HG02970 (cell line): ENCODE results near the gene CHRNA7.

Source experiments
- ATAC-seq: cut with Tn5 transposase; IDR thresholded peaks from one replicate; pipeline ENCODE4 v1.9.1; 2021; ENCODE audit warnings: mild to moderate bottlenecking, moderate library complexity, moderate number of reproducible peaks; ENCODE audit not compliant: unreplicated experiment, low FRiP score

CHRNA7 gene

DNA sequence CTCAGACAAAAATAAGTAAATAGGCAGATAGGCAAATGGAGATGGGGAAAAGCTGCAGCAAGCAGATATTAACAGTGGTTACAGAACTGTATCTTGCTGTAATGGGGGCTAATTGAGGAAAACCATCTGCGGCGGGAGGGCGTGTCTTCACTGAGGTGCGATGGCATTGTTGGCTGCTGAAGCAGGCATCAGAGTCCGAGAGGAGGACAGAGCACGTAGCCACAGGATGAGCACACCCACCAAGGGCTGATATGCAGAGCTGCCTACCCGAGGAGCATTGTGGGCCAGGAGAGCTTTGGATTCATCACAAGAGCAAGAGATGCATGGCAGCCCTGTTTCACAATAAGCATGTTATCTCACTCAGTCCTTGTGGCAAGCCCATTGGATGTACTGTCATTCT is 30.4 kb downstream of the CHRNA7 start:
- no peak for ATAC-seq

DNA sequence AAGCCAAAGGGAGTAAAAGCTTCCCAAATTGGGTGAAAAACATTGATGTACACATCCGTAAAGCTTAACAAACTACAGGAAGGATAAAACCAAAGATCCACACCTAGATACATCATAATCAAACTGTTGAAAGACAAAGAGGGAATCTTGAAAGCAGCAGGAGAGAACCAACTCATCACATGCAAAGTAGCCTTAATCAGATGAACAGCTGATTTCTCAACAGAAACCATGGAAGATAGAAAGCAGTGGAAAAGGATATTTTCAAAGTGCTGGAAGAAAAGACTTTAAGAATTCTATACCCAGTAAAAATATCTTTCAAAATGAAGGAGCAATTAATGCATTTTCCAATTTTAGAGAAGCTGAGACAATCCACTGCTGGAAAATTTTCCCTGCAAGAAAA is 36.8 kb downstream of the CHRNA7 start:
- no peak for ATAC-seq

DNA sequence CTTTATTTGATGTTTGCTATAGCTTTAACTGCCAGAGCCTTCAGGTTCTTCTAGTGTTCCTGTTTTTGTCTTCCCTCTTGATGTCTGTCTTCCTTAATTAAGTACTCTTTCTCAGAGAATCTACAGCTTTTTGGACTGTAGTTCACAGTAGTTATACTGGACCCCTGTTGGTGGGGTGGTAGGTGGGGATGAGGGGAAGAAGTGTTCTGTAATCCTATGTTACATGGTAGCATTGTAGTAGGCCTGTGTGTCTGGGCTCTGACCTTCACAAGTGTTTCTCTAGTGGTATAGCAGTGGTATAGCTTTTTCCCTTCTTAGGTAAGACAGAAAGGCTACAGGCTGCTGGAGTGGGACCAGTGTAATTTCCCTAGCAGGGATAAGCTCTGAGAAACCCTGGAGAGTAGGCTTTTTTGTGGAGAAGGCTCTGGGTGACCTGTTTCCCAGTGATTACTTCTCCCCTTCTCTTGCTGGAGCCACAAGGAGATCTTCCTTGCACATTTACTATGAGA is 59.6 kb downstream of the CHRNA7 start:
- ATAC-seq = no peak

DNA sequence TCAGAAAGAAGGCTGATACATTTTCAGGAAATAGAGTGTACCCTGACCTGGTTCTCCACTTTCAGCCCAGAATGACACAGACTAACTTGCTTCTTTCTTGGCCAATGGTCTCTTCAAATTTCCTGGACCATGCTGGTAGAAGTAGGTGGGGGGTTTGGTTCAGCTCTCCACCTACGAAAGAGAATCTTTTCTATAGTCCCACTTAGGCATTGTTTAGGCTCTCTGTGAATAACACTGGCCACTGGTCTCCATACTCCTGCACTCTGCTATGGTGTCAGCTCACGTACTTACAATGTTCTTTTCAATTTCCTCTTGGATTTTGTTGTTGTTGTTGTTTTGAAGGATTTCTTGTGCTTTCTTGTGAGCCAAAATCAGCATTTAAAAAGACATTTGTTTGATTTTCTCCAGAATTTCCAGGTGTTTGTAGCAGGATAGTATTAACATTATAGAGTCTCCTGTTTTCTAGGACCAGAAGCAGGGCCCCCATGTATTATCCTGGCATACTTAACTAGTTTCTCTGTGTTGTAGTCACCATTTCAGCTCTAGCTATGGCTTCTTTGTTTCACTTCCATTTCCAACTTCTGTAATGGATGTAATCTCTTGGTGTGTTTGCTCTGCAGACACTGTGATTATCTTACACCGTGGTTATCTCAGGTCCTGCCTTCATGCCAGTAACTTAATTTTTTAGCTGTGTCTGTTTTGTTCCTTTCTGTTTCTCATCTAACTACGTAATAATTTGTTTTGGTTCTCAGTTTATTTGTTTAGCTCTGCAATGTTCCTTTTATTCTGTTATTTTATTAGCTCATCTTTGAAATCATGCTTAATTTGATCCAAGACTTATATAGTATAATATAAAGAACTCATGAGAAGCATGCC is 61.4 kb downstream of the CHRNA7 start:
- no peak for ATAC-seq

DNA sequence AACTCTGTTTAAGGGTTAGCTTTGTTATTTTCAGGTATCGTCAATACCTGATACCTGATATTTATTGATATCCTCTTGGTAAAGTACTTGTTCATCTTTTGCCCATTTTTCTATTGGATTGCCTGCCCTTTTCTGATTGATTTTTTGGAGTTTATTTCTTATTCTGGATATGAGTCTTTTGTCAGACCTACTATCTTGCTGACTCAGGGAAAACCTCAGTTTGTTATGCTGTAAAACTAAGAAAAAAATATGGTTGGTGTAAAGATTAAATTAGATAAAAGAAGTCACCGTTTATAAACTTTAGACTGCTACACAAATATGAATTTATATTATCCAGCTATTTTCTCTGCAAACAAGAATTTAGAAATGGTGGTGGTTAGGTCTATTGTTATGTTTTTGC is 65.9 kb downstream of the CHRNA7 start:
- no peak for ATAC-seq

DNA sequence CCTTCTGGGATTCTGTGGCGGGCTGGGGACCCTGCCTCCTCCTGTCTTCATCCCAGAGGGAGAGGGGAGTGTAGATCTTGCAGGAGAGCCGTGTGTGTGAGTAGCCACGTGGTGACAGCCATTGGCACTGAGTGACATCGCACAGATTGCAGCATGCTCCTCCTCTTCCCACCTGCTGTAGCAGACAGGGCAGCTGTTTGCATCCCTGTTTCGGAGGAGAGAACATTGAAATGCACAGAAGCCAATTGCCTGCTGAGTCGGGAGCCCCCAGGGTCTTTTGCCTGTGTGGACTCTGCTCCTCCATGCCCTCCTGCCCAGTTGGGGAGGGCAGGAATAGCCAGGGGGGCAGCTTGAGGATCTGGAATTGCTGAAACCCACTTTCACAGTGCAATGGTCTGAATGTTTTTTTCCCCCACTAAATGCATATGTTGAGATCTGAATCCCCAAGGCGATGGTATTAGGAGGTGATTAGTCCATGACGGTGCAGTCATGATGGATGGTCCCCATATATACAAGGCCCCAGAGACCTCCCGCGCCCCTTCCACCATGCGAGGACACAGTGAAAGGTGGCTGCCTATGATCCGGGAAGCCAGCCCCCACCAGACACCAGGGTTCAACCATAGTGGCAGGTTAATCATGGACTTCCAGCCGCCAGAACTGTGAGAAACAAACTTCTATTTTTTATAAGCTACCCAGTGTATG is 66.8 kb downstream of the CHRNA7 start:
- ATAC-seq = no peak

DNA sequence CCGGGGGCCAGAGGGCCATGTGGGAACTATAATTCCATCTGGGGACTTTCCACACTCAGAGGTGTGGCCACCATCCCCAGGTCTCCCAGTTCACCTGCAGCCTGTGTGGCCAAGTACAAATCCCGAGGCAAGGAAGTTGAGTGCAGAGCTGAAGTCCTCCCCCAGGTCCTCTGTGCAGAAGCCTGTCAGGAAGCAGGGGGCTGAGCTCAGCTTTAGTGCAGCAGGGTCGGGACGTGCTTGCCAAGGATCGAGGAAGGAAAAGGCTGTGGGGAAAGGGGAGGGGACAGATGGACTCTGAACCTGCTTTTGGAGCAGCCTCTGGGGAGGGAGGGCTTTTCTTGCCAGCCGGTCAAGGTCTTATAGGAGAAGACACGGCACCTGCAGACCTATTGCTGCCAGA is 67.7 kb downstream of the CHRNA7 start:
- no peak for ATAC-seq

DNA sequence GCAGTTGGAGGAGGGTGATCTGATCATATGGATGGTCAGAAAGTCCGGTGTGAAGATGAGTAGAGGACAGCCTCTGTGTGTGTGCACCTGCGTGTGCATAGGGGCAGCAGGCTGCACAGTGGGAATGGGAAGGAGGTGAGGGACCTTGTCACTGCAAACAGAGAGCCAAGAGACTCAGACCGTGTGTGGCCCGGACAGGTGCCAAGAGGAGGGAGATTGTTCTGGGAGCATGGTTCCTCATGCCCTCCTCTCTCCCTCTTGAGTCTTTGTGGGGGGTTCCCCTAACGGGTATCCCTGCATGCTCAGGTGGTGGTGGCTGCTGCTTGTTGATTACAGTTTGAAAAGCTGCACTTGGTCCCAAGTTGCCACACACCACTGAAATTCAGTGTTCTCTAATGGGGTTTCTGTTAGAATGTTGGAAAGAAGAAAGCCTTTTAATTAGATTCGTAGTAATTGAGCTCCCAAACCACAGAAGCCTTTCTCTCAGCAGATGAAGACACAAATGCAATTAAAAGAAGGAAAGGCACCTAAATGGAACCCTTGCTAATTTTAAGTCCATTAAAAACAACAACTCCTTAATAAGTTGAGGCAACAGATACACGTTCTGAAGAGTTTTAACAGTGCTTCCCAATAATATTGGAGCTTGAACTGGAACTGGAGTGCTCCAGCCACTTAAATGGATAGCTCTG is 68.9 kb downstream of the CHRNA7 start:
- ATAC-seq = no peak

DNA sequence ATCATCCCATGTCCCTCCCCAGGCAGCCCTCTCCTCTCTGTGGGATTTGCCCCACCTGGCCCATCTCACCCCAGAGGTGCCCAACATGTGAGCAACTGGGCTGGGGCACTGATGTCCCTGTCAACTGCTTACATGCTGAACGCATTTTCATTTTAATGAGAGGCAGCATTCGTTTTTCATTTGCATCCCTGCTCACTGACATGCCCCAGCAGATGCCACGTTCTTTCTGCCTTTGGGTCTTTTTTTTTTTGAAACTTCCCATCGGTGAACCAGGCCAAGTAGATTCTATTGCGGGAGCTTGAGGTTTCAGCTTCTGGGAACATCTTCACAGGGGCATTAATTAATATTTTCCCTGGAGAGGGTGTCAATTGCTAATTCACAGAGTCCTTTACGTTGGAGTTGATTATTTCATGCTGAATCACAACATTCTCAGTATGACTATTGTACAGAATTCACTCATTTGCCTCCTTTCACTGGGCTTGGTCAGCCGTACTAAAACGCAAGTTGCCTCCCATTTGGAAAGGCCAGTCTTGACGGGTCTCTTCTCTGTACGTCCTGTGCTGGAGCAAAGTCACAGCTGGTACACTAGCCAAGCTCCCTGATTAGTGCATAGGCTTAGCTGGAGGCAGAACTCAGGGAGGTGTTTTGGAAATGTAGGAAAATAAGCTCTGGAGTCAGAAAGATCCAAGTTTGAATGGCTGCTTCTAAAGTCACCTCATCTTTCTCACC is 69.8 kb downstream of the CHRNA7 start:
- no peak for ATAC-seq

DNA sequence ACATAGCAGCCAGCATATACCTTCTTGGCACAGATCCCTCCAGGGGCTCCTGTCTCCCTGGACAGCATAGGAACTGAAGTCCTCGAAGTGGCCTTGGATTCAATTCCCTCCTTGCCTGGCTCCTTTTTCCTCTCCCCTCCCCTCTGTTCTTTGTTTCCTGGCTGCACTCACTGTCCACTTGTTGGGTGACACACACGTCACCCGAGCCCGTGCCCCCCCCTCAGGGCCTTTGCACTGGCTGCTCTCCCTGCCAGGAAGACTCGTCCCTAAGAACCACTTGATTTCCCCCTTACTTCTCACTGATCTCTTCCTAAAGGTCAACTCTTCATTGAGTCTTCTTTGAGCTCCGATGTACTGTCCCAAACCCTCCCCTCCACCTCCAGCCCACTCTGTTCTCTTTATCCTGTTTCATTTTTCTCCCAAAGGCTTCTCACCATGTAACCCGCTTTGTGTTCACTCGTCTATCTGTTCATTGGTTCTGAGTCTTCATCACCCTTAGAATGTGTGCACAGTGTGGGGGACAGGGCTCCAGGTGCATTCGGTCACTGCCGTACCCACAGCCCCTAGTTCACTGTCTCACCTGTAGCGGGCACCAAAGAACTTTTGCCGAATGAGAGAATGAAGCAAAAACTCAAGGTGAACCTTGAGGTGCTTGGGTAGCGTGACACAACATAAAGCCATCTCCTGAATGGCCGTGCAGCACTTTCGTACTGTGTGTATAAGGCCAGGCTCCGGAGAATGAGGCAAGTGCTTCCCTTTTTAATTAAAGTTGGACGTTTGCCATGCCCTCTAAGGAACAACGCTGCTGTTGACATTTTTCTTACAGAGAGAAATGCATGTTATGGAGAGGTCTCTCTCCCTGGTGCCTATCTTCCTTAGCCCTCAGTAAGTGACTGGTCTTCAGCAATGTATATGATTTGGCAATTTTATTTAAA is 74.0 kb downstream of the CHRNA7 start:
- ATAC-seq = no peak

DNA sequence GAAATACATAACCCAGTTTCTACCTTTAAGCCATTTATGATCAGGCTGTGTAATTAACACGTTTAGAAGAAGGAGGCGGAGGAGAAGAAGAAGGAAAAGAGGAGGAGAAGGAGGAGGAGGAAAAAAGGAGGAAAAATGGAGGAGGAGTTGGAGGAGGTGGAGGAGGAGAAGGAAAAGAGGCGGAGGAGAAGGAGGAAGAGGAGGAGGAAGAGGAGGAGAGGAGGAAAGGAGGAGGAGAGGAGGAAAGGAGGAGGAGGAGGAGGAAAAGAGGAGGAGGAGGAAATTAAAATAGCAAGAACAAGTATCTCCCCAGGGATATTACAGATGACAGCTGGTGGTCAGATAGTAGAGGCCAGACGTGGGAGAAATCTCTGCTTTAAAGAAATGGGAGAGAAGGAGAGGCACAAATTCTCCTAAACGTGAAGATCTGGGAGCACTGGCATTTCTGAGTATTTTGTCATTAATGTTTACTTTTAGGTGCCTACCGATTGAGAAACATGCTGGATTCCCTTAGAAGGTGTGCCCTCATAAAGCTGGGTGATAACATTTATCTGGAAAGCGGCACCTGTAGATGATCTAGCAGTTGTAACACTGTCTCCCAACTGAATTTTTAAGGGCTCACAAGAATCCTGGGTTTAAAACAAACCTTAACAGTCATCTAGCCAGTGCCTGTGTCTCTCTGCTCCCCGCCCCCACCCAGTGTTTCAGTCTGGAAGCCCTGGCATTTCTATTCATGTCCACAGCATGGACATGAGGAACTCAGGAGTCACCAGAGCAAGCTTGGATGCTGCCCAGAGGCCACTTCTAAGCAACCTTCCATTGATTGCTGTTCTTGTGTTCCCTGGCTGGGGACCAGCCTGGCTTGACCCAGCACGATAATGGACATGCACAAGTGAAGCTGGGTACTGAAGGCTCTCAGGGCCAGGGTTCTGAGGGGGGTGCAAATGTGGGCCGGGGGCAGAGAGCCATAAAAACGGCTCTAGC is 75.2 kb downstream of the CHRNA7 start:
- no peak for ATAC-seq

DNA sequence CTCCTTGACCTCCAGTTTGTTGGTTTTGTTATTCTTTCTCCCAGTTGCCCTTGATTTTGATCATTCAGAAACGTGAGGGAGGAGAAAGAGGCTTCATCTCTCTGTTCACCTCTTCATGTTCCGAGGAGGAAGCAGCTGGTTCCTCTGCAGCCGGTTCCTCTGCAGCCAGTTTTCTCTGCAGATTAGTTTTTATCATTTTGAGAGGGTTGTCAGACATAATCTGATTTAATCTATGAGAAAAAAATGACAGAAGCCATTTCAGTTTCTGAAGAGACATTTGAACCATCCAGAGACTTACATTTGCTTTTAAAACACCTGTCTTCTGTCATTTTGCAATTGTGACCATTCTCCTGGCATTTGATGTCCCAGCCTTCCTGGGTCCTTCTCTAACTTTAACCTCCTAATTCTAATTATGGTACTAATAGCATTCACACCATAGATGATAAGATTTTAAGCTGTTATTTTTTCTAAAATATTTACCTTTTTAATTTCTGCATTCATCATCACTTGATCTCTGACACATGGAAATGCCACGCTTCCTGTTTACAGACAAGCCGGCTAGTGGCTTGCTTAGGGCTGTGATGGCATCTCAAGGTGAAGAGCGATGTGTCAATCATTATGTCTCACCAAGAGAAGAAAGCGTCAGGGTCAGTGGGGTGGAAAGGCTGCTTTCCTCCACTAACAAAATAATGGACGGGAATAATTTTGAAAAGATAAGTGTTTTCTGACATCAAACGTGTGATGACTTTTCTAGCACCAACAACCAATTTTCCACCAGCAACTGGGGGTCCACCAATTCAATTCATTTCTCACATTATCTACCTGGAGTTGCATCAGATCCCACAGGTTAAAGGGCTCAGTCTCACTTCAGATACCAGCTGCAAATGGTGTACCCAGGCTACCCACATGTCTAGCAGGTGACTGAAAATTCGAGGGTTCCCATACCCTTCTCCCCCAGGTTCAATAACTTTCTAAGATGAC is 76.4 kb downstream of the CHRNA7 start:
- ATAC-seq = no peak

DNA sequence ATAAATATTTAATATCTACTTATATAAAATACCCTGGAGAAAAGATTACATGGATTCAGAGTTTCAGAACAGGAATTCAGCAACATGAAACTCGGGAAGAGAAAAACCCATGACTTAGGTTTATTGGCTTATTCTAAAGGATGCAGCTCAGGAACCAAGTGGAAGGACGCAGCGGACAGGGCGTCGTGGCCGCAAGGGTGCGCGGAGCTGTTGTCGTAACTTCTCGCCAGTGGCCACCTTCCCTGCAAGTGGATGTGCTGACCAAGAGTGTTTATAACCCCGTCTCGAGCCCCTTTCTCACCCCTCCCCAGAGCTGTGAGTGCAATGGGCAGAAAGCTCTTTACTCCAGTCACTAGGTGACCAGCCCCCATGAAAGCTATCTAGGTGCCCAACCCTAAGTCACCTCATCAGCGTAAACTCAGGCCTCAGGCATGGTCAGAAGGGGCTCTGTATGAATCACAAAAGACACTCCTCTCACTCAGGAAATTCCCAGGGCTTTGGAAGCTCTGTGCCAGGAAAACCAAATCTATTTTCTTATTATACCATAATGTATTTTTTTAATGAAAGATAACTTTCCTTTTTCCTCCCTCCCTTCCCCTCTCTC is 77.3 kb downstream of the CHRNA7 start:
- no peak for ATAC-seq

DNA sequence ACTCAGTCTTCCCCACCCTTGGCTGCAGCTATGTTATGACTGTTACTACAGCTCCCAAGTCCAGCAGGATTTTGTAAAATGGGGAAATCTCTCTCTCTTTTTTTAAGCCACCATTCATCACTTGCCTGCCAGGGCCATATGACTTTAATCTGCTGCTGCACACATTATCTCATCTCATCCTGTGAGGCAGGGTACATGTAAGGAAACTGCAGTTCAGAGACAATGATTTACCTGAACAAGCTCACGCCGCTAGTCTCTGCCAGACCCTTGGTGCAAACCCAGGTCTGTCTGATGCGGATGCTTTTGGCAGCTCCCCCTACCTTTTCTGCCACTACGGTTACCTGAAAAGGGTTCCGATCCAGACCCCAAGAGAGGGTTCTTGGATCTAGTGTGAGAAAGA is 78.3 kb downstream of the CHRNA7 start:
- no peak for ATAC-seq

DNA sequence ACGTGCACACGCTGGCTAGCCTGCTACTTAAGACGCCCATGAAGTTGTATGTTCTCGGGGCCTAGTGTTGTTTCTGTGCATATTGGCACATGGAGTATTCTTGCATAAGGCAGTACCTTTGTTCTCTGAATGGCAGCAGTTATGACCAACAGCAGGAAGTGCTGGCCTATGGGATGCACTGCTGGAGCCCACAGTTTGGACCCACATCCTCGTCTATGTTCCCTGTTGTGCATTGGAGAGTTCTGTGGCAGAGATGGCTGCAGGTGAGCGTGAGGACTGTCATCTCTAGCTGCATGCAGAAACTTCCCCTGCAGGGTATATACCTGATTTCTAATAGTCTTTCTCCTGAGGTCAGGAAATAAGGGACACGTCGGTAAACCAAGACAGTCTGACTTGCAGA is 81.8 kb downstream of the CHRNA7 start:
- ATAC-seq = no peak

DNA sequence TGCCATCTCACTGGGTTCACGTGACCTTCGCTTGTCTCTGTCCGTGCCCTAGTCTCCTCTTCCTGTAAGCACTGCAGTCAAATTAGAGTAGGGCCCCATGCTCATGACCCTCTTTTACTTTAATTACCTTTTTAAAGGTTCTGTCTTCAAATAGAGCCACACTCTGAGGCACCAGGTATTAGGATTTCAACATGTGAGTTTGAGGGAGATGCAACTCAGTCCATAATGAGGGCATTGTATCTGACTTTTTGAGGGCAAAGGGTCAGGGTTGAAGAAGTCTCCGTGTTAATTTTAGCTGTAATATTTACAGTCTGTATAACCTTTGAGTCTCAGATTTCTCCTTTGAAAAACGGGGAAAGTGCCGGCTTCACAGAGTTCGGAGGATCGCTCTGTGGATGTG is 82.9 kb downstream of the CHRNA7 start:
- no peak for ATAC-seq

DNA sequence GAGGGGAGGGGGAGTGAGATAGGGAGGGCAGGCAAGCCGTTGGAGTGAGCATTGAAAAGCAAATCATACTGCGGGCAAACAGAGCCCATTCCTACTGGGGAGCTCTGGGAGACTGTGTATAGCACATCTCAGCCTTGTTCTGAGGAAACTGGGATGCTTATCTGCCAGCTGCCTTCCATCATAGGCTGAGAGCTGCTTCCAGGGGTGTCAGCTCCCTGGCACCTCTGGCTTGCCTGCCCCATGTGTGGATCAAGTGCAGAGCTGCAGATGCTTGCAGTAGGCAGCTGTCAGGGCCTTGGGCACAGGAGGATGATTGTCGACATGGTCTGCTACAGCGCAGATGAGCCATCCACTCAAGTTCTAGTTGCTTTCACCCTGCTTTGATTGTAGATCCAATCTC is 86.8 kb downstream of the CHRNA7 start:
- no peak for ATAC-seq
